ENCODE results near the gene MYO1A.

The MYO1A gene

GRCh38 chr12:57096099-57096572 lies 46.2 kb upstream of the MYO1A start:
- TF ChIP-seq CTCF (IDR thresholded peaks at IDR 0.05) = no peak
- intact Hi-C loops (cut with DNase I; ENCODE audit: low total_unique reads) = no loop called here
- Histone ChIP-seq H3K4me1 (peaks cover 6 to 50% (median 37%) of the 10 kb centered on the region in 4 donors), H3K4me3 (no peak overlapping the region), H3K9me3 (no peaks in the 10 kb centered on the region), H3K27me3 (no peaks in the 10 kb centered on the region), H3K36me3 (peaks cover 76 to 92% (median 86%) of the 10 kb centered on the region in 3 donors), H3K27ac (peak overlapping the region; percentile 12 to 91)
- DNase-seq = no peak

GRCh38 chr12:57095440-57095839 lies 45.5 kb upstream of the MYO1A start:
- intact Hi-C loops (cut with DNase I; ENCODE audit: low total_unique reads) = loop anchor here (2.0 kb wide), 1 partner anchor 15 kb away; the partner anchor contains the start of gene STAT6
- H3K27ac ChIP-seq = peak overlapping the region; percentile 91 to 99

GRCh38 chr12:57094208-57095160 lies 44.6 kb upstream of the MYO1A start:
- intact Hi-C loops (cut with DNase I; ENCODE audit: low total_unique reads) = loop anchor here (2.0 kb wide), 1 partner anchor 16 kb away; the partner anchor contains the start of gene STAT6
- H3K27ac ChIP-seq = peak overlapping the region; percentile 91 to 99
- H3K9me3 ChIP-seq = no peaks in the 10 kb centered on the region
- no peak for TF ChIP-seq CTCF (IDR thresholded peaks at IDR 0.05)
- peaks cover 66 to 81% (median 79%) of the 10 kb centered on the region in 3 donors for H3K36me3 ChIP-seq
- peak overlapping the region in 1 of 2 donors; percentile 12 for H3K4me3 ChIP-seq
- peaks cover 8 to 62% (median 45%) of the 10 kb centered on the region in 4 donors for H3K4me1 ChIP-seq
- H3K27me3 ChIP-seq = no peaks in the 10 kb centered on the region
- DNase-seq = no peak

More at GRCh38 chr12:57095440-57095839, 45.5 kb upstream of the MYO1A start:
- Histone ChIP-seq H3K4me3 (no peak overlapping the region), H3K9me3 (no peaks in the 10 kb centered on the region), H3K27me3 (no peaks in the 10 kb centered on the region), H3K4me1 (peaks cover 8 to 57% (median 44%) of the 10 kb centered on the region in 4 donors), H3K36me3 (peaks cover 75 to 90% (median 88%) of the 10 kb centered on the region in 3 donors)
- no peak for TF ChIP-seq CTCF (IDR thresholded peaks at IDR 0.05)
- no peak for DNase-seq

- H3K4me3 ChIP-seq = peak overlapping the region; percentile 5 to 12
- DNase-seq = peak; percentile 77 to 94
- intact Hi-C loops (cut with DNase I; ENCODE audit: low total_unique reads) = loop anchor here (2.0 kb wide), 1 partner anchor 17 kb away; the partner anchor contains the start of gene STAT6
- peaks cover 57 to 72% (median 70%) of the 10 kb centered on the region in 3 donors for H3K36me3 ChIP-seq
- no peaks in the 10 kb centered on the region for H3K9me3 ChIP-seq
- peak overlapping the region; percentile 91 to 99 for H3K27ac ChIP-seq
- TF ChIP-seq CTCF (IDR thresholded peaks at IDR 0.05) = peak; percentile 38
- peaks cover 8 to 62% (median 45%) of the 10 kb centered on the region in 4 donors for H3K4me1 ChIP-seq
- no peaks in the 10 kb centered on the region for H3K27me3 ChIP-seq
Observed at GRCh38 chr12:57093415-57094207, 43.7 kb upstream of the MYO1A start.

- Histone ChIP-seq H3K9me3 (no peaks in the 10 kb centered on the region), H3K27ac (peak overlapping the region; percentile 91 to 99), H3K36me3 (peaks cover 50 to 65% (median 64%) of the 10 kb centered on the region in 3 donors), H3K4me1 (peaks cover 8 to 62% (median 48%) of the 10 kb centered on the region in 4 donors), H3K27me3 (no peaks in the 10 kb centered on the region), H3K4me3 (peak overlapping the region in 1 of 2 donors; percentile 1)
- intact Hi-C loops (cut with DNase I; ENCODE audit: low total_unique reads) = no loop called here
- no peak for TF ChIP-seq CTCF (IDR thresholded peaks at IDR 0.05)
- DNase-seq = no peak
Observed at GRCh38 chr12:57092876-57093414, 43.0 kb upstream of the MYO1A start.

All from tibial artery (tissue), 4 donors.